Panc1 (cell line): ENCODE results near the gene MAP4K2. TPM values are rescaled to one million over a fixed set of nuclear protein-coding genes. Genes with fewer than 3 reads are reported as not detected.
A peak's percentile ranks its signal among the peaks of the same experiment; 100 is the strongest.

ENCODE experiments used
- ATAC-seq: fragments of 200-7000 bp; cut with Tn5 transposase; 2 replicates; pipeline ENCODE4 v1.9.1; 2020; ENCODE audit warnings: mild to moderate bottlenecking, moderate library complexity
- BruUV-seq: library from RNA; stranded (reverse); fragments of 400-500 nt; replicated peaks from 2 replicates; lab custom pipeline; 2021; lab: Mats Ljungman, UMichigan
- CTCF ChIA-PET: fragments of 300-600 bp; sonication (Branson Sonifier 250); formaldehyde crosslinking; loops from one replicate; lab custom pipeline; 2022; ENCODE audit warnings: antibody characterized with exemption; lab: Charles Lee
- POLR2A ChIA-PET: fragments of 300-600 bp; sonication (Branson Sonifier 250); formaldehyde crosslinking; loops from one replicate; lab custom pipeline; 2022; ENCODE audit warnings: antibody characterized with exemption; lab: Charles Lee
- DNase-seq: peaks from one replicate; pipeline ENCODE4 v3.0.0-alpha.2; 2010; ENCODE audit warnings: low read depth, low spot score
- H3K27ac ChIP-seq: 2 replicates; pipeline ENCODE4 v1.5.1; 2011; ENCODE audit warnings: mild to moderate bottlenecking, low read length, inconsistent platforms
- H3K27me3 ChIP-seq: fragments of 200-500 bp; sonication (Bioruptor generic); 2 replicates; pipeline ENCODE4 v1.6.0; 2014; ENCODE audit warnings: low read length, inconsistent platforms; ENCODE audit not compliant: control insufficient read depth, insufficient read depth
- H3K36me3 ChIP-seq: fragments of 200-500 bp; sonication (Bioruptor generic); 2 replicates; pipeline ENCODE4 v1.5.1; 2014; ENCODE audit warnings: inconsistent platforms, mild to moderate bottlenecking, low read length, moderate library complexity; ENCODE audit not compliant: control insufficient read depth, insufficient read depth
- H3K4me1 ChIP-seq: 2 replicates; pipeline ENCODE4 v1.5.1; 2011; ENCODE audit warnings: inconsistent platforms, mild to moderate bottlenecking, low read length, moderate library complexity; ENCODE audit not compliant: control insufficient read depth, insufficient read depth
- H3K4me3 ChIP-seq, 2 experiments: 2 replicates each; pipeline ENCODE4 v1.5.1; 2011 to 2012; ENCODE audit warnings: low read depth in 2 of 2, low read length in 2 of 2, mild to moderate bottlenecking in 2 of 2, inconsistent platforms in 1 of 2, moderate library complexity in 1 of 2
- H3K9me3 ChIP-seq: fragments of 200-500 bp; sonication (Bioruptor generic); 2 replicates; pipeline ENCODE4 v1.5.1; 2014; ENCODE audit warnings: low read depth, mild to moderate bottlenecking, inconsistent platforms, low read length, moderate library complexity; ENCODE audit not compliant: control insufficient read depth, insufficient read depth
- POLR2AphosphoS5 ChIP-seq: IDR thresholded peaks from 2 replicates; pipeline ENCODE4 v1.6.1; 2012; ENCODE audit warnings: mild to moderate bottlenecking, low read depth, low read length, moderate library complexity
- REST ChIP-seq, 2 experiments: IDR thresholded peaks; 2 replicates each; pipeline ENCODE4 v1.6.1; 2011 to 2012; ENCODE audit warnings: low read depth in 2 of 2, control low read depth in 1 of 2, low read length in 1 of 2, mild to moderate bottlenecking in 1 of 2, moderate library complexity in 1 of 2; ENCODE audit not compliant: insufficient read depth in 1 of 2
- SIN3A ChIP-seq: IDR thresholded peaks from 2 replicates; pipeline ENCODE4 v1.6.1; 2012; ENCODE audit warnings: low read depth, mild to moderate bottlenecking, low read length, moderate library complexity, borderline replicate concordance; ENCODE audit not compliant: insufficient read depth
- TCF7L2 ChIP-seq: IDR thresholded peaks from 2 replicates; pipeline ENCODE4 v1.6.1; 2011; ENCODE audit warnings: mild to moderate bottlenecking, low read depth, low read length, inconsistent platforms
- in situ Hi-C: cut with HindIII; loops from 2 replicates; pipeline ENCODE4 v1.10.0; 2016; ENCODE audit warnings: low sequenced_read_pairs, low pct_unique_long_range_greater_than_20kb
- intact Hi-C: fragments of 100-400 bp; cut with micrococcal nuclease; formaldehyde crosslinking; loops from one replicate; pipeline ENCODE4 v1.10.0; 2022; ENCODE audit not compliant: unreplicated experiment
- total RNA-seq: library from RNA; stranded (reverse); gene quantifications from one replicate; pipeline ENCODE4 v1.2.1, GENCODE V29; 2021; ENCODE audit not compliant: unreplicated experiment
- TF ChIP-seq, protein P1 (sequence below): fragments of 450-650 bp; IDR thresholded peaks from 2 replicates; pipeline ENCODE4 v1.5.1; 2017; ENCODE audit warnings: mild to moderate bottlenecking

The MAP4K2 gene
- total RNA-seq, 1 experiment from 2014 or later, result 46.4 TPM

DNA sequence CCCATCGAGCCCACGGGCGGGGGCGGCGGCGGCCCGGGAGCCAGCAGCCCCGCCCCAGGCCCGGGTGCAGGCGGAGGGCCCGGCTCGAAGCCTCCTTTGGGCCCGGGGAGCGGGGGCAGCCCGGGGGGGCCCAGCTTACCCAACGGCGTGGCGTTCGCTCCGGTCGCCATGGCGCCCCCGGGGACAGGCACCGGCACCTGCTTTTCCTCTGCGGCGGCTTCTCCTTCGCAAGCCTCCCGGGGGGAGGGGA lies 24.9 kb downstream of the MAP4K2 start:
- Histone ChIP-seq H3K27ac (peak overlapping the region; percentile 63), H3K27me3 (no peaks in the 10 kb centered on the region), H3K4me3 (peak overlapping the region; percentile 55 to 88), H3K9me3 (no peaks in the 10 kb centered on the region), H3K4me1 (peaks cover 16% of the 10 kb centered on the region), H3K36me3 (peaks cover 38% of the 10 kb centered on the region)
- 0 out of 2 replicates have a peak, but pooled peaks have one; percentile 2 for TF ChIP-seq TCF7L2
- TF ChIP-seq REST (IDR thresholded peaks at IDR 0.05; ENCODE audit: insufficient read depth in 1 of 2, low read depth in 2 of 2, low read length in 1 of 2), result no peak
- peak; percentile 56; the same call in 1 of the 2 replicates for TF ChIP-seq SIN3A
- TF ChIP-seq POLR2AphosphoS5, result no peak
- TF ChIP-seq, protein P1, sequence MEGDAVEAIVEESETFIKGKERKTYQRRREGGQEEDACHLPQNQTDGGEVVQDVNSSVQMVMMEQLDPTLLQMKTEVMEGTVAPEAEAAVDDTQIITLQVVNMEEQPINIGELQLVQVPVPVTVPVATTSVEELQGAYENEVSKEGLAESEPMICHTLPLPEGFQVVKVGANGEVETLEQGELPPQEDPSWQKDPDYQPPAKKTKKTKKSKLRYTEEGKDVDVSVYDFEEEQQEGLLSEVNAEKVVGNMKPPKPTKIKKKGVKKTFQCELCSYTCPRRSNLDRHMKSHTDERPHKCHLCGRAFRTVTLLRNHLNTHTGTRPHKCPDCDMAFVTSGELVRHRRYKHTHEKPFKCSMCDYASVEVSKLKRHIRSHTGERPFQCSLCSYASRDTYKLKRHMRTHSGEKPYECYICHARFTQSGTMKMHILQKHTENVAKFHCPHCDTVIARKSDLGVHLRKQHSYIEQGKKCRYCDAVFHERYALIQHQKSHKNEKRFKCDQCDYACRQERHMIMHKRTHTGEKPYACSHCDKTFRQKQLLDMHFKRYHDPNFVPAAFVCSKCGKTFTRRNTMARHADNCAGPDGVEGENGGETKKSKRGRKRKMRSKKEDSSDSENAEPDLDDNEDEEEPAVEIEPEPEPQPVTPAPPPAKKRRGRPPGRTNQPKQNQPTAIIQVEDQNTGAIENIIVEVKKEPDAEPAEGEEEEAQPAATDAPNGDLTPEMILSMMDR, result no peak
- ChIA-PET POLR2A (interaction anchor here (0.6 to 1.6 kb wide), 4 partner anchors 13 to 22 kb away, joined by 3 to 5 read pairs (median 4); no protein-coding TSS in a partner anchor), CTCF (interaction anchor here (1.2 to 1.3 kb wide), 2 partner anchors 10 to 34 kb away, joined by 3 to 6 read pairs; partner anchors contain the start of gene RASGRP2)
- intact Hi-C loops, result no loop called here
- no TSS peak for BruUV-seq
- in situ Hi-C loops, result no loop called here
- DNase-seq (no peak), ATAC-seq (peak; percentile 43)

DNA sequence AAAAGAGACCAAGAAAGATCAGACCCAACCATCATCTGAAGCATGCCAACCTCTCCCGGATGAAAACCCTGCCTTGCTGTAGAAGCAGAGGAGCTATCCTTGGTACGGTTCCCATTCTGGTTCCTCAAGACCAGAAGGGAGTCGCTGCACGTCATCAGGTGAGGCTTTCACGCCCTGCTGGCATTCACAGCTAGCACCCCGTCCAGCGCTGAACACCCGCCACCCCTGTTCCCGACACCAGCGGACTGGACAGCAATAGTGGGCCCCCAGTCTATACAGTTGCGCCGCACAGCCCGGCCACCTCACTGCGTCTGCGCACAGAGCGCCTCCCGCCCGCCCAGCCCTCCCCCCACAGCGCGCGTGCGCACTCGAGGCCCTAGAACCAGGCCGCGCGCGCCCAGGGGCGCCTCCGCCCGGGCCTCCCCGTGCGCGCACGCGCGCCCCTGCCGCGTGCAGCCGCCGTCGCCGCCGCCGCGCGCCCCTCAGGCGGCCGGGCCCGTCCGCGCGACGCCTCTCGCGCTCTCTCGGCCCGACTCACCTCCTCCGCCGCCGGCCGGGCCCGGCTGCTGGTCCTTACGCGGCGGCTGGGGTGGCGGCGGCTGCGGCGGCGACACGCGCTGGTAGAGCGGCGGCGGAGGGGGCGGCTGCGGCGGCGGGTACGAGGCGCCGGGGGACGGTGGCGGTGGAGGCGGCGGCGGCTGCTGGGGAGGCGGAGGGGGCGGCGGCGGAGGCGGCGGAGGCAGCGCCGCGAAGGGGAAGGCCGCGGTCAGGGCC lies 25.4 kb downstream of the MAP4K2 start:
- intact Hi-C loops (no loop called here), in situ Hi-C loops (no loop called here)
- TF ChIP-seq SIN3A, result peak; percentile 65
- no peak for TF ChIP-seq POLR2AphosphoS5
- peak; percentile 76 to 82 for TF ChIP-seq REST (IDR thresholded peaks at IDR 0.05; ENCODE audit: insufficient read depth in 1 of 2, low read depth in 2 of 2, low read length in 1 of 2)
- TF ChIP-seq TCF7L2, result no peak; the same call in 1 of the 2 replicates
- TF ChIP-seq, protein P1, result no peak
- peak overlapping the region; percentile 88 for H3K27ac ChIP-seq
- peaks cover 44% of the 10 kb centered on the region for H3K36me3 ChIP-seq
- BruUV-seq, result no TSS peak
- CTCF ChIA-PET, result interaction anchor here (0.7 kb wide), 1 partner anchor 76 kb away, joined by 4 read pairs; no protein-coding TSS in a partner anchor
- no peaks in the 10 kb centered on the region for H3K27me3 ChIP-seq
- ATAC-seq (peak; percentile 38), DNase-seq (no peak)
- peaks cover 16% of the 10 kb centered on the region for H3K4me1 ChIP-seq
- POLR2A ChIA-PET, result interaction anchor here (0.6 kb wide), 1 partner anchor 382 kb away, joined by 3 read pairs; no protein-coding TSS in a partner anchor
- H3K9me3 ChIP-seq, result no peaks in the 10 kb centered on the region
- H3K4me3 ChIP-seq, result peak overlapping the region; percentile 88 to 92
